Right lobe of liver (tissue), 6 donors: ENCODE data around the gene ADAM12. TPM values are rescaled to one million over a fixed set of nuclear protein-coding genes. Genes with fewer than 3 reads are reported as not detected.

ENCODE experiments used
- ATAC-seq, 4 donors: fragments of 200-7000 bp; cut with Tn5 transposase; one replicate each; pipeline ENCODE4 v1.9.1; 2020; ENCODE audit warnings: mild to moderate bottlenecking in 4 of 4, moderate library complexity in 4 of 4
- DNase-seq, 3 donors: peaks; one replicate each; pipeline ENCODE4 v3.0.0-alpha.2; 2020
- H3K27ac ChIP-seq, 3 donors: fragments of 200-600 bp; one replicate each; pipeline ENCODE4 v1.8.0; 2022
- H3K27me3 ChIP-seq, 2 donors: fragments of 200-600 bp; one replicate each; pipeline ENCODE4 v1.8.0; 2022
- H3K36me3 ChIP-seq, 4 donors: fragments of 200-600 bp; sonication (generic) in 1 of 4; one replicate each; pipeline versions ENCODE4 v1.5.1 to v1.8.0; 2017 to 2022; ENCODE audit warnings: control low read depth in 1 of 4
- H3K4me1 ChIP-seq, 4 donors: fragments of 200-600 bp; sonication (generic) in 1 of 4; one replicate each; pipeline versions ENCODE4 v1.5.1 to v1.8.0; 2017 to 2022; ENCODE audit warnings: control low read depth in 1 of 4
- H3K4me3 ChIP-seq, 3 donors: fragments of 200-600 bp; one replicate each; pipeline ENCODE4 v1.8.0; 2022
- H3K9me3 ChIP-seq, 4 donors: fragments of 200-600 bp; sonication (generic) in 1 of 4; one replicate each; pipeline versions ENCODE4 v1.5.1 to v1.8.0; 2017 to 2022; ENCODE audit warnings: control low read depth in 1 of 4
- CTCF ChIP-seq, 4 donors: fragments of 200-600 bp in 3 of 4; fragments of 450-650 bp in 1 of 4; IDR thresholded peaks; one replicate each; pipeline versions ENCODE4 v1.5.1 to v1.8.0; 2016 to 2022; ENCODE audit warnings: antibody characterized with exemption in 4 of 4, mild to moderate bottlenecking in 2 of 4
- POLR2A ChIP-seq: fragments of 450-650 bp; IDR thresholded peaks from one replicate; pipeline ENCODE4 v1.6.1; 2017; ENCODE audit warnings: antibody characterized with exemption, mild to moderate bottlenecking
- WGBS: methylation state at CpG from one replicate; pipeline ENCODE4 v1.1.6; 2018; ENCODE audit warnings: low coverage, low lambda C conversion rate; ENCODE audit not compliant: insufficient coverage; ENCODE audit errors: missing lambda C conversion rate; 5-methylcytosine and 5-hydroxymethylcytosine counted together
- intact Hi-C, 2 donors: fragments of 100-400 bp; cut with DNase I; formaldehyde crosslinking; loops; one replicate each; pipeline versions ENCODE4 v1.11.2 to v1.14.1; 2022
- total RNA-seq, 6 experiments: library from RNA; depleted of rRNA in 2 of 6; stranded (reverse); fragments of >200 nt in 2 of 6; fragmentation: NEBNext Ultra II Directional in 3 of 6; extraction: Animal tissue kit (Norgen Biotek cat#: 25700) in 3 of 6; gene quantifications; one replicate each; pipeline versions ENCODE4 v1.1.0 to v1.2.4, GENCODE V29; 2016 to 2023
- donor health status: DM: no; HTN: yes; CAD: no.
- donor health status: DM: no; HTN: no; CAD: no.
- donor health status: DM: no; HTN: no; CAD: no.
- donor health status: DM: no; HTN: yes; CAD: no.
- donor health status: DM: no; HTN: yes; CAD: no.

Gene ADAM12
- total RNA-seq, 6 experiments from 2014 or later, result 0.06 to 1.3 (median 0.48) TPM; not detected in 2

GRCh38 chr10:126208726-126209302 lies 179.5 kb downstream of the ADAM12 start:
- WGBS, result 62% methylated on average over 4 of the region's 4 CpGs
- Histone ChIP-seq H3K27ac (no peak overlapping the region), H3K4me1 (no peaks in the 10 kb centered on the region), H3K36me3 (no peaks in the 10 kb centered on the region), H3K27me3 (no peaks in the 10 kb centered on the region), H3K9me3 (no peaks in the 10 kb centered on the region), H3K4me3 (no peak overlapping the region)
- intact Hi-C loops, result no loop called here
- TF ChIP-seq POLR2A (no peak), CTCF (IDR thresholded peaks at IDR 0.05) (no peak)
- ATAC-seq (no peak), DNase-seq (no peak)

- ATAC-seq (no peak), DNase-seq (no peak)
- no peak for TF ChIP-seq CTCF (IDR thresholded peaks at IDR 0.05)
- no peak for TF ChIP-seq POLR2A
- intact Hi-C loops, result no loop called here
- 73% methylated on average over 1 of the region's 1 CpG for WGBS
- H3K4me3 ChIP-seq, result no peak overlapping the region
- no peaks in the 10 kb centered on the region for H3K4me1 ChIP-seq
- no peak overlapping the region for H3K27ac ChIP-seq
- no peaks in the 10 kb centered on the region for H3K27me3 ChIP-seq
- H3K9me3 ChIP-seq, result no peaks in the 10 kb centered on the region
- no peaks in the 10 kb centered on the region for H3K36me3 ChIP-seq
These were observed 180.4 kb downstream of the ADAM12 start for GRCh38 chr10:126207851-126208250.

GRCh38 chr10:126207313-126207771 lies 180.9 kb downstream of the ADAM12 start:
- TF ChIP-seq POLR2A (no peak), CTCF (IDR thresholded peaks at IDR 0.05) (no peak)
- Histone ChIP-seq H3K4me3 (no peak overlapping the region), H3K4me1 (no peaks in the 10 kb centered on the region), H3K27me3 (no peaks in the 10 kb centered on the region), H3K27ac (no peak overlapping the region), H3K9me3 (no peaks in the 10 kb centered on the region), H3K36me3 (no peaks in the 10 kb centered on the region)
- DNase-seq (no peak), ATAC-seq (no peak)
- intact Hi-C loops, result no loop called here
- 51% methylated on average over 3 of the region's 3 CpGs for WGBS

- intact Hi-C loops, result no loop called here
These were observed 182.6 kb downstream of the ADAM12 start for GRCh38 chr10:126205486-126206205.

More at GRCh38 chr10:126205486-126206205, 182.6 kb downstream of the ADAM12 start:
- Histone ChIP-seq H3K27me3 (no peaks in the 10 kb centered on the region), H3K36me3 (no peaks in the 10 kb centered on the region), H3K27ac (no peak overlapping the region), H3K4me1 (no peaks in the 10 kb centered on the region), H3K9me3 (no peaks in the 10 kb centered on the region), H3K4me3 (no peak overlapping the region)
- 71% methylated on average over 1 of the region's 1 CpG for WGBS
- DNase-seq (no peak), ATAC-seq (no peak)
- no peak for TF ChIP-seq CTCF (IDR thresholded peaks at IDR 0.05)
